NCI-H69 (cell line): Measurements from ENCODE around the gene CD3D.
"Not testable (repeated sequence)": the region's sequence is repeated elsewhere in the genome, so short reads cannot be mapped to it uniquely, and the experiment has no call there.

Source experiments
- DNase-seq: peaks from one replicate; lab custom pipeline; 2025; lab: John Stamatoyannopoulos, UW

Gene CD3D

GRCh38 chr11:118339281-118339961 lies 3.1 kb downstream of the CD3D start:
- no peak for DNase-seq

GRCh38 chr11:118338637-118339061 lies 3.9 kb downstream of the CD3D start:
- DNase-seq, result no peak

DNA sequence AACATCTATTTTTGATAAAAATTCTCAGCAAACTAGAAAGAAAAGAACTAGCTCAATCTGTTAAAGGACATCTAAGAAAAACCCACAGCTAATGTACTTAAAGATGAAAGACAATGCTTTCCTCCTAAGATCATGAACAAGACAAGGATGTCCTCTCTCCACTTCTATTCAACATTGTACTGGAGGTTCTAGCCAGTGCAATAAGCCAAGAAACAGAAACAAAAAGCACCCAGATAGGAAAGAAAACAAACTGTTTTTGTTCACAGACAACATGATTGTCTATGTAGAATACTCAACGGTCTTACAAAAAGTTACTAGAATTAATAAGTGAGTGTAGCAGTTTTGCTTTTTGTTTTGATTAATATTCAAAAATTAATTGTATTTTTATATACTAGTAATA lies 7.8 kb downstream of the CD3D start:
- DNase-seq, result no peak

- DNase-seq, result no peak
Measured at GRCh38 chr11:118328745-118329144, 13.8 kb downstream of the CD3D start.

DNA sequence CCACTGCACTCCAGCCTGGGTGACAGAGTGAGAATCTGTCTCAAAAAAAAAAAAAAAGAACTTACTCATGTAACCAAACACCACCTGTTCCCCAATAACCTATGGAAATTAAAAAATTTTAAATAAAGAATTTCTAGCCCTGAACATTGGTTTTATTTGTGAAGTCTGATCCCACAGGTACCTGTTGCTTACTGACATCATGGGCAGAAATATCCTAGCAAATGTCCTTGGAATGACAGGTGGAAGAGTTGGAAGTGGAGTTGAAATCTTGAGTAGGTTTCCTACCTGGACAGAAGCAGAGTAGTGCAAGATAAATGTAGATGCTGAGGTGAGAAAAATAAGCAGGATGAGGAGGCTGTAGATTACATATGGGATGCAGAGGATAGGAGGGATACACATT lies 17.2 kb downstream of the CD3D start:
- DNase-seq, result no peak

DNA sequence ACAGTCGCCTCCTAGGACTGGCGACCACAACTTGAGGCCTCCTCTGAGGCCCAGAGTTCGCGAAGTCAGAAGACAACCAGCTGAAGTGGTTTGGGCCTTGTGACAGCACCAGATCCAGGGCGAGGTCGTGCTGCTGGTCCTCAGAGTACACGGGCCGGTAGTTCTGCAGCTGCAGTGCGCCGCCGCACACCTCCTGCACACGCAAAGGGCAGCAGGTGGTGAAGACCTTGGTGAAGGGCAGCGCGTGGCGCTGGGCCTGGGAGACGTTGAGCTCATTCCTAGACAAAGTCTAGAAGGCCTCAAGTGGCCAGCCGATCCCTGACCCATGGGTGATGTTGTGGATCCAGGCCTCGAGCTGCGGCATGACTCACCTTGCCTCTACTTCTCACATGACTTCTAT lies 19.8 kb downstream of the CD3D start:
- DNase-seq, result no peak

- DNase-seq, result no peak
Measured at GRCh38 chr11:118321386-118322082, 21.0 kb downstream of the CD3D start.

- no peak for DNase-seq
Measured at GRCh38 chr11:118320515-118320914, 22.0 kb downstream of the CD3D start.

- DNase-seq, result no peak
Measured at GRCh38 chr11:118319337-118319707, 23.2 kb downstream of the CD3D start.

- DNase-seq, result no peak
Measured at GRCh38 chr11:118318581-118319336, 23.7 kb downstream of the CD3D start.

GRCh38 chr11:118318124-118318523 lies 24.4 kb downstream of the CD3D start:
- no peak for DNase-seq

DNA sequence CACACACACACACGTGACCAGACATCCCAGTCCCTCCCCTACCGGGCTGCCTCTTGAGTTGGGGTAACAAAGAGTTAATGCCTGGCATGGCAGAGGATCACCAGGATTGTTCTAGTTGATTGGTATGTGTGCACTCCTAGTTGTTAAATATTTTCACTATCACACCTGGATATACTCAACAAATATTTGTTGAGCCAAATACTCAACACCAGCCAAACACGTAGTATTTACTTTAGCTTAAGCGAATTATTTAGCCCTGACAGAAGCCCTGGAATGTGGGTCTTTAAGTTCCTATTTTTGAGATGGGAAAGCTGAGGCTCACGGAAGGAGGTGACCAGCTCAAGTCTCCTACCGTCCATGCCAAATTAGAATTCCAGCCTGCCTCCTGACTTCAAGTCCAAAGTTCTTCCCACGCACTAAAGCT lies 27.5 kb downstream of the CD3D start:
- DNase-seq, result peak; percentile 31

DNA sequence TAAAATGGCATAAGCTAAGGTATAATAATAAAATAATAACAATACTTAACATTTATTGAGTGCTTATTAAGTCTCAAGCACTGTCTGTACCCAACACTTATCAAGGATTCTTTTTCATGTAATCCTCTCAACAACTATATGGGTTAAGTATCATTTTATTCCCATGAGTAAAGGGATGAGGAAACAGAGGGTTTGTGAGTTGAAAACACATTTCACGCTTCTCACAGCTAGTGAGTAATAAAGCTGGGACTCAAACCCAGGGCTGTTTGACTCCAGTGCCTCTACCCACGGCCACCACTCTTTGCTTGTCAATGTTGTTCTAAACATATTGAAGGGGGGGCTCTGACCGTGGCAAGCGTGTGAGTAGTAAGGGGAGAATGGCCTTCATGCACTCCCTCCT lies 29.3 kb downstream of the CD3D start:
- no peak for DNase-seq

GRCh38 chr11:118312328-118312727 lies 30.2 kb downstream of the CD3D start:
- DNase-seq, result no peak

- peak; percentile 15 for DNase-seq
Measured at GRCh38 chr11:118311518-118311917, 31.0 kb downstream of the CD3D start.

GRCh38 chr11:118310781-118311485 lies 31.6 kb downstream of the CD3D start:
- no peak for DNase-seq

- DNase-seq, result no peak
Measured at GRCh38 chr11:118310271-118310670, 32.2 kb downstream of the CD3D start.

- not testable (repeated sequence) for DNase-seq
Measured at GRCh38 chr11:118308995-118309528, 33.4 kb downstream of the CD3D start.

GRCh38 chr11:118306556-118306955 lies 35.9 kb downstream of the CD3D start:
- no peak for DNase-seq

GRCh38 chr11:118305726-118306125 lies 36.8 kb downstream of the CD3D start:
- peak; percentile 20 for DNase-seq

GRCh38 chr11:118304568-118305248 lies 37.8 kb downstream of the CD3D start, which contains the start of gene CD3E:
TSS of gene CD3E (plus strand) at chr11:118304730. CDS start at chr11:118304953, 223 bp downstream.
- DNase-seq, result no peak

GRCh38 chr11:118304227-118304567 lies 38.3 kb downstream of the CD3D start:
- DNase-seq, result no peak
